Panc1 (cell line): ENCODE results near the gene CLSTN2.

ENCODE experiments used
- CTCF ChIP-seq: fragments of 450-650 bp; IDR thresholded peaks from 2 replicates; pipeline ENCODE4 v1.5.1; 2017; ENCODE audit warnings: mild to moderate bottlenecking
- POLR2AphosphoS5 ChIP-seq: IDR thresholded peaks from 2 replicates; pipeline ENCODE4 v1.6.1; 2012; ENCODE audit warnings: mild to moderate bottlenecking, low read depth, low read length, moderate library complexity
- SIN3A ChIP-seq: IDR thresholded peaks from 2 replicates; pipeline ENCODE4 v1.6.1; 2012; ENCODE audit warnings: low read depth, mild to moderate bottlenecking, low read length, moderate library complexity, borderline replicate concordance; ENCODE audit not compliant: insufficient read depth

- TF ChIP-seq CTCF (no peak), SIN3A (no peak), POLR2AphosphoS5 (no peak)
Measured at GRCh38 chr3:139987908-139988307, 52.9 kb downstream of the CLSTN2 start.
